ENCODE measurements around the gene SOAT1. TPM values are rescaled to one million over a fixed set of nuclear protein-coding genes. Genes with fewer than 3 reads are reported as not detected.
"Not testable (repeated sequence)": the region's sequence is repeated elsewhere in the genome, so short reads cannot be mapped to it uniquely, and the experiment has no call there.

Gene SOAT1
- total RNA-seq, 1 experiment from 2014 or later = 43.5 TPM

- no peak overlapping the region for H2AFZ ChIP-seq
- no peak overlapping the region for H3K4me3 ChIP-seq
- no peak overlapping the region for H3K27ac ChIP-seq
- ChIA-PET CTCF (no interaction called here), POLR2A (ENCODE audit: unreplicated experiment) (no interaction called here)
- DNase-seq = no peak
- no peaks in the 10 kb centered on the region for H3K36me3 ChIP-seq (ENCODE audit: low read depth)
- peaks cover 7% of the 10 kb centered on the region for H3K9me3 ChIP-seq (ENCODE audit: insufficient read depth, low read depth)
- no peaks in the 10 kb centered on the region for H3K4me1 ChIP-seq (replicated peaks; ENCODE audit: insufficient read depth)
- no peaks in the 10 kb centered on the region for H3K9me2 ChIP-seq (ENCODE audit: insufficient read depth)
- no peaks in the 10 kb centered on the region for H3K27me3 ChIP-seq (ENCODE audit: insufficient read depth, low read depth)
- H4K20me1 ChIP-seq (ENCODE audit: insufficient read depth) = no peaks in the 10 kb centered on the region
- no peaks in the 10 kb centered on the region for H3F3A ChIP-seq (ENCODE audit: insufficient read depth, low read depth)
- BruUV-seq (replicated peaks) = no TSS peak
- no peaks in the 10 kb centered on the region for H3K79me2 ChIP-seq (ENCODE audit: low read depth)
- H3K4me2 ChIP-seq = no peak overlapping the region
- TF ChIP-seq EZH2 (IDR thresholded peaks at IDR 0.05; ENCODE audit: low read depth) = no peak
- no peak for TF ChIP-seq CTCF (conservative IDR thresholded peaks at IDR 0.05)
- intact Hi-C loops (cut with micrococcal nuclease; ENCODE audit: unreplicated experiment) = no loop called here
Measured at GRCh38 chr1:179393721-179394120, 100.1 kb downstream of the SOAT1 start.

GRCh38 chr1:179399399-179399798 is 105.8 kb downstream of the SOAT1 start:
- H3K36me3 ChIP-seq (ENCODE audit: low read depth); H4K20me1 ChIP-seq (ENCODE audit: insufficient read depth): not testable (repeated sequence)

More at GRCh38 chr1:179399399-179399798, 105.8 kb downstream of the SOAT1 start:
- H3K9me2 ChIP-seq (ENCODE audit: insufficient read depth); H3K4me3 ChIP-seq; H3K79me2 ChIP-seq (ENCODE audit: low read depth); H3K27ac ChIP-seq; H3K9me3 ChIP-seq (ENCODE audit: insufficient read depth, low read depth); intact Hi-C loops (cut with micrococcal nuclease; ENCODE audit: unreplicated experiment); H3K4me1 ChIP-seq (replicated peaks; ENCODE audit: insufficient read depth); DNase-seq; H2AFZ ChIP-seq; POLR2A ChIA-PET (ENCODE audit: unreplicated experiment); H3K4me2 ChIP-seq; CTCF ChIA-PET; BruUV-seq (replicated peaks); H3F3A ChIP-seq (ENCODE audit: insufficient read depth, low read depth); H3K27me3 ChIP-seq (ENCODE audit: insufficient read depth, low read depth): not testable (repeated sequence)

Other genes with a start within 250 kb of the SOAT1 start
- 31.6 and 35.6 TPM in 2 replicates for gene TOR3A, start 211.7 kb upstream of the SOAT1 start, total RNA-seq (2021)
- 23.5 and 27.4 TPM in 2 replicates for gene ABL2, start 64.1 kb upstream of the SOAT1 start, total RNA-seq (2021)
- 1.8 and 3.4 TPM in 2 replicates for gene AXDND1, start 72.2 kb downstream of the SOAT1 start, total RNA-seq (2021)